Measurements from ENCODE around the gene WWC2. TPM values are rescaled to one million over a fixed set of nuclear protein-coding genes. Genes with fewer than 3 reads are reported as not detected.
"Not testable (repeated sequence)": the region's sequence is repeated elsewhere in the genome, so short reads cannot be mapped to it uniquely, and the experiment has no call there.

Gene WWC2
- total RNA-seq, 2 donors from 2014 or later, result 5.3 to 6.3 TPM

GRCh38 chr4:183183906-183184535, 85.0 kb downstream of the WWC2 start:
- DNase-seq, result no peak

DNA sequence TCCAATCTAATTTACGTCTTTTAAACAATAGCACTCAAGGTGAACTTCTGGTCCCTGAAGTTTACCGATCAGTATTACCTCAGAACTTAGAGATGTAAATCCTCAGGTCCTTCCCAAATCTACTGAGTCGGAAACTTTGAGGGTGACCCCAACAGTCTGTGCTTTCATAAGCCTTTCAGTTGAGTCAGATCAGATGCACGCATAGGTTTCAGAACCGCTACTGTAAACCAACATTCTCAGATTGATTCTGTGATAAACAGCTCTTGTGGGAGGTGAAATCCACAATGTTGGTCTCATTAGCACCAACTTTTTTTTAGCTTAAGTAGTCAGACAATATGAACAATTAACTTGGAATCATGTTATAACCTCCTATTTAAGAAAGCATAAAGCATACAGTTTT, 86.0 kb downstream of the WWC2 start:
- intact Hi-C loops (cut with DNase I, micrococcal nuclease), result no loop called here
- ATAC-seq, result no peak
- DNase-seq, result no peak

More at GRCh38 chr4:183183906-183184535, 85.0 kb downstream of the WWC2 start:
- intact Hi-C loops (cut with DNase I, micrococcal nuclease), result no loop called here
- no peak for ATAC-seq

DNA sequence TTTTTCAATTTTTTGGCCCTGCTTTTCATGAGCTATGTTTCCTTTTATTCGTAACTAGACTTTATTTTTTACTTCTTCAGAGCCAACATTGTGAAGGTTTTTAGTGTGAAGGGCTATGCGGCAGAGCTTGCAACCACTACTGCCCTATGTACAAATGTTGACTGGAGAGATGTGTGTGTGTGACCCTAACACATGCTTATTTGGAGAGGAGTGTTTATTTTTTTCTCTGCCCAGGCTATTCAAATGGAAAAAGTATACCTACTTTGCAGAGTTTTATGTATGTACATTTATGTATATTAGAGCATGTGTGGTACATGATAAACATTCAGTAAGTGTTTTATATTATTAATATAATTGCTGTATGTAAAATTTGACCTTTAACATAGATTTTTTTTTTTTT, 86.5 kb downstream of the WWC2 start:
- intact Hi-C loops (cut with DNase I, micrococcal nuclease), result no loop called here
- ATAC-seq, result no peak

GRCh38 chr4:183186813-183187212, 87.8 kb downstream of the WWC2 start:
- DNase-seq (no peak), ATAC-seq (no peak)
- intact Hi-C loops (cut with DNase I, micrococcal nuclease), result no loop called here

More for the DNA sequence above, 86.5 kb downstream of the WWC2 start:
- DNase-seq, result no peak

DNA sequence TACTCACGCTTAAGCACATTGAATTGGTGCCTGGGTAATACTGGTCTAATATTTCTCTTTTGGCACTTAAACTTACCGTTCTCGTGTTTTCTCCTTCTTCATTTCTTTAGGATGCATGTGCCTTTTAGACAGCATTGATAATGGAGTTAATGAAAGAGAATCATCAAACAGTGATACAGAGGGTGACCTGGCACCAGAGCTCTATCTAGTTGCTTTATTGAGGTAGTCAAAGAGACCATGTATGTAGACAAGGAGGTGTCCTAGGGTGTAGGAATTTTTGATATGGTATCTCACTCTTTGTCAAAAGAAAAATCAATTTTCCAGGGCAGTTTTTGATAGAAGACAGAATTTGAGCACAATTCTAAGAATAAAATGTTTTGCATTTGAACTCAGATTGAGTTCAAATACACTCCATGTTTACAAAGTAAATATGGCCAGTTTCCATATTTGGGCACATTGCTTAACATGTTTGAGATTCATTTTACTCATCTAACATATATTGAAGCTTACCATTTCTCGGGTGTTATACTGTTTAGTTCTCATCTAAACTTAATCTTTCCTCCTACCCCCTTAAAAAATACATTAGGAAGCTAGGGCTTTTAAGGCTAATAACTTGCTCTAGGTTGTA, 92.0 kb downstream of the WWC2 start:
- DNase-seq (no peak), ATAC-seq (no peak)
- intact Hi-C loops (cut with DNase I, micrococcal nuclease), result no loop called here

GRCh38 chr4:183191630-183192029, 92.6 kb downstream of the WWC2 start:
- ATAC-seq, result no peak
- no peak for DNase-seq
- intact Hi-C loops (cut with DNase I, micrococcal nuclease), result no loop called here

- ATAC-seq (no peak), DNase-seq (no peak)
- intact Hi-C loops (cut with DNase I, micrococcal nuclease), result no loop called here
These were observed 93.5 kb downstream of the WWC2 start for GRCh38 chr4:183192571-183192970.

DNA sequence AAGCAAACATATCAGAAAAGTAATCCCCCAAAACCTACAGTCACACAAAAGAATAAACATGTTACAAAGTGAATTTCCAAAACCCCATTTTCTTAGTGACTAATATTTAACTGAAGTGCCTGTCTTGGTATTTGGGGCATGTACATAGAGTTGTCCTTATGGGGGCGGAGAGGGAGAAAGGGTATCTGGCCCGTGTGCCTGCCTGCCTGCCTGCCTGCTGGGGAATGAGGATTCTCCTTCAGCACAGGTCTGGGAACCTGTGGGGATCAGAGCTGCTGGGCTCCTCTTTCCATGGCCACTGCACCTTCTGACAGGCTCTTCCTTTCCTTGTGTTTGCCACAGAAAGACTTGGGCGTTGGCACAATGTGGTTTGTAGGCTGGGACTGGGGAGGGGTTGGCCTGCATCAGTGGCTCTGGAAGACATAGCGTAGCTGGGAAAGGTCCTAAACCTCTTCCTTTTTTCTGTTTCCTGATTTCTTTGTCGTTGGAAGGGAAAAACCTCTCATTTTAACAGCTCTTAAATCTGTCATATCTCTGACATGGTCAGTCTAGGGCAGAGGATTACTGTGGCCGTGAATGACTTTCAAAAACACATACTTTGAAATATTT, 94.8 kb downstream of the WWC2 start:
- ATAC-seq; DNase-seq; intact Hi-C loops (cut with DNase I, micrococcal nuclease): not testable (repeated sequence)

DNA sequence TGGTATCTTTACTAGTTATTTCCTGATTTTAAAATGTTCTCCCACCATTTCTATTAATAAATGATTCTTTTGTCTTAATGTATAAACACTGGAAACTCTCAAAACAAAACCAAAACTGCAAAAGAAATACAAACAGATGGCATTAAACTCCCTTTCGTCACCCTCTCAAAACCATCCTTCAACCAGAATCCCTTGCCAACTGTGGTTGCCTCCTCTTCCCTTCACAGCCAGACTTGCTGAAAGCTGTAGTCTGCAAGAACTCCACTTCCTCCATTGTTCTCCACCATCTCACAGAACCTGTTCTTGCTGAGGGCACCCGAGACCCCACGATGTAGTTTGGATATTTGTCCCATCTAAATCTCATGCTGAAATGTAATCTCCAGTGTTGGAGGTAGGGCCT, 96.5 kb downstream of the WWC2 start:
- no peak for ATAC-seq
- DNase-seq, result no peak
- intact Hi-C loops (cut with DNase I, micrococcal nuclease), result no loop called here

DNA sequence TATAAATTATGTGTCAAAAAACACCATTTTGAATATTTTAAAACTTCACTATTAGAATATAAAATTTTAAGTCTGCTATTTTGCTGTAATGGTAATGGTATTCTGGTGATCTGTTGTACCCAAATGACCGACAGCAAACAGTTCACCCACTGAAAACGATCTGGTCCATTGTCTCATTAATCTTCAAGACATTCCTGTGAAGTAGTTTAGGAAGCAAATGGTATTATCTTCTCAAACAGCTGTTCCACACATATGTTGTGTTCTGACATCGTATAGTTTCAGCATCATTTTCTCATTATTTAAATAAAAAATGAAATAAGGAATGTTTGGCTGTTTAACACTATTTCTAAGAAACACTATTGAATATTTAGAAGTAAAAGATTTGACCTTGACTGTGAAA, 98.1 kb downstream of the WWC2 start:
- DNase-seq, result no peak
- ATAC-seq, result no peak
- intact Hi-C loops (cut with DNase I, micrococcal nuclease), result no loop called here

- intact Hi-C loops (cut with DNase I, micrococcal nuclease), result no loop called here
- ATAC-seq (no peak), DNase-seq (peak; percentile 18 to 24)
These were observed 101.4 kb downstream of the WWC2 start for GRCh38 chr4:183200453-183200852.

DNA sequence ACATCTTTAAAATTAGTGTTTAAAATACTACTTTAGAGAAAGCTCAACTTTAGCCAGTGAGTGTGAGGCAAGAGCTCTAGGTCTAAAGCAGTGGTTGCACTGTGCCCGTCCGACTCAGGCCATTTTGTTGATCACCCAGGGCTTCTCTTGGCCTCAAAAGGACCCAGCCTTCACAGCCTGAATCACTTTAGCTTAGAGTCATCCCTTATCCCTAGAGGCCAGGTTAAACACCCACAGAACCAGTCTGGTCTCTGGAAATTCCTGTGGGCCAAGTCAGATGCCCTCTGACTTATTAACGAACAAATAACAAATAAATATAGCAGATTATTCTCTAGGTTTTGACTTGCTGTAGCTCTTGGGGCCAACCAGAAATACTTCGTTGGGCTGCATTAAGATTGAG, 102.3 kb downstream of the WWC2 start:
- ATAC-seq, result no peak
- intact Hi-C loops (cut with DNase I, micrococcal nuclease), result no loop called here
- no peak for DNase-seq

DNA sequence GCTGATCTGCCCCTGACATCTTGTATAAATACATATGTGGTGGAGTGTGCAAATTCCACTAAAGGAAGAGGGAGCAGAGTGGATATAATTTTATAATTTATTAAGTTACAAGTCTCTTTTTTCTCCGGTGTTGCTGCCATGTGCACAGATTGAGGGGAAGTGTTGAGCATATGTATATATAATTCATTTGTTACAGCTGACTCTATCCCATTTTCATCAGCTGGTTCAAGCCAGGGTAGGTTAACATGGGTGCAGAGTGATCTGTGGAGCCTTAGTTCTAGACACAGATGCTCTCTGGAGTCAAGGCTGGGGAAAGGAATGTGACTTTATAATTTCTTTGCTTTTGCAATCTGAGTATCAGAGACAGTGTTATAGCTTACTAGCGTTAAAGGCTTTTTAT, 103.5 kb downstream of the WWC2 start:
- intact Hi-C loops (cut with DNase I, micrococcal nuclease), result no loop called here
- DNase-seq (no peak), ATAC-seq (no peak)

- no peak for DNase-seq
- ATAC-seq, result no peak
- intact Hi-C loops (cut with DNase I, micrococcal nuclease), result no loop called here
These were observed 105.7 kb downstream of the WWC2 start for GRCh38 chr4:183204793-183205192.

DNA sequence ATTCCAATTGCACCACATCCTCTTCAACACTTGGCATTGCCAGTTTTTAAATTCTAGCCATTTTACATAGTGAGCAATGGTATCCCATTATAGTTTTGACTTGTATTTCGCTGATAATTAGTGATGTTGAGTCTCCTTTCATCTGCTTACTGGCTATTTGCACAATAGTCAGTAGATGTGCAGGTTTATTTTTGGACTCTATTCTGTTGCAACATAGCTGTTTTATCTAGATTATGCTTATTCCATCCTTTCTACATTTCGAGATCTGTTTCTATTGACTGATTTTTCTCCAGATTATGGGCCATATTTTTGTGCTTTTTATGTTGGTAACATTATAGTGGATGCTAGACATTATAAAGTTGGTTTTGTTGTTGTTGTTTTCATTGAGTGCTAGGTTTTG, 106.1 kb downstream of the WWC2 start:
- intact Hi-C loops (cut with DNase I, micrococcal nuclease), result no loop called here
- DNase-seq (no peak), ATAC-seq (no peak)

DNA sequence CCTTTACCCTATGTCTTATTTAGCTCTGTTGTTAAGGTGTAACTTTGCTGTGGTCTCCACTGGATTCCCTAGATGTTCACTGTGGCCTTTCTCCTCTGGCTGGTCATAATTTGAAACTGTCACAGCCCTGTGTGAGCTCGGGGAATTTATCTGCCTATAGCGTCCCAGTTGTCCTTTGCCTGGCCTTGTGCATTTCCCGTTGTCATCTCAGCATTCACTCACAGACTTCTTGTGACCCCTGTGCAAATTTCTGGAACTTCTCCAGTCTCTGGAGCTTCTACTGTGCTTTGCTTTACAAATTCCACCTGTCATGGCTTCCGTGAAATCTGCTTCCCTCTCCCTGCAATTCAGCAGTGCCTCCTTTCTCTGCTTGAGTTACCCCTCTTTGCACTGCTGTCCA, 106.7 kb downstream of the WWC2 start:
- ATAC-seq, result no peak

GRCh38 chr4:183211533-183211932, 112.5 kb downstream of the WWC2 start:
- ATAC-seq, result no peak
- DNase-seq, result no peak
- intact Hi-C loops (cut with DNase I, micrococcal nuclease), result no loop called here

More for the DNA sequence above, 106.7 kb downstream of the WWC2 start:
- intact Hi-C loops (cut with DNase I, micrococcal nuclease), result no loop called here
- no peak for DNase-seq

- no peak for DNase-seq
- no peak for ATAC-seq
- intact Hi-C loops (cut with DNase I, micrococcal nuclease), result no loop called here
These were observed 114.9 kb downstream of the WWC2 start for GRCh38 chr4:183213996-183214395.

DNA sequence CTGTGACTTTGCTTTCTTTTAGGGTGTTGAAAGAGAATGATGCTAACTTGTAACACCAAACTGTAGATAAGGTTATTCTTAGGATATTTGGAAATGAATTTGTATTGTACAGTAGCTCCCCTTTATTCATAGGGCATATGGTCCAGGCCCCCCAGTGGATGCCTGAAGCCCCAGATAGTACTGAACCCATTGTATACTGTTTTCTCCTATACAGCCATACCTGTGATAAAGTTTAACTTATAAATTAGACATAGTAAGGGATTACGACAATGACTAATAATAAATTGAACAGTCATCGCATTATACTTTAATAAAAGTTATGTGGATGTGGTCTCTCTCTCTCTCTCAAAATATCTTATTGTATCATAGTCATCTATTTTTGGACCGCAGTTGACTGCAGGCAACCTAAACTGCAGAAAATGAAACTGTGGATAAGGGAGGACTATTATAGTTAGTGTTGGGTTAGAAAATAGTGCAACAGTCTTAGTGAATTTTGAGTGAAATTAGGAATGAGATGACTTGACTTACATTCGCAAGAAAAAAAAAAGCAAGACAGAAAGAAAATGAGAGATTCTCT, 115.9 kb downstream of the WWC2 start:
- intact Hi-C loops (cut with DNase I, micrococcal nuclease), result no loop called here
- DNase-seq (no peak), ATAC-seq (no peak)

- intact Hi-C loops (cut with DNase I, micrococcal nuclease), result no loop called here
- no peak for ATAC-seq
- DNase-seq, result no peak
These were observed 121.2 kb downstream of the WWC2 start for GRCh38 chr4:183220236-183220635.
